ENCODE data around the gene ZNF625.

The ZNF625 gene

DNA sequence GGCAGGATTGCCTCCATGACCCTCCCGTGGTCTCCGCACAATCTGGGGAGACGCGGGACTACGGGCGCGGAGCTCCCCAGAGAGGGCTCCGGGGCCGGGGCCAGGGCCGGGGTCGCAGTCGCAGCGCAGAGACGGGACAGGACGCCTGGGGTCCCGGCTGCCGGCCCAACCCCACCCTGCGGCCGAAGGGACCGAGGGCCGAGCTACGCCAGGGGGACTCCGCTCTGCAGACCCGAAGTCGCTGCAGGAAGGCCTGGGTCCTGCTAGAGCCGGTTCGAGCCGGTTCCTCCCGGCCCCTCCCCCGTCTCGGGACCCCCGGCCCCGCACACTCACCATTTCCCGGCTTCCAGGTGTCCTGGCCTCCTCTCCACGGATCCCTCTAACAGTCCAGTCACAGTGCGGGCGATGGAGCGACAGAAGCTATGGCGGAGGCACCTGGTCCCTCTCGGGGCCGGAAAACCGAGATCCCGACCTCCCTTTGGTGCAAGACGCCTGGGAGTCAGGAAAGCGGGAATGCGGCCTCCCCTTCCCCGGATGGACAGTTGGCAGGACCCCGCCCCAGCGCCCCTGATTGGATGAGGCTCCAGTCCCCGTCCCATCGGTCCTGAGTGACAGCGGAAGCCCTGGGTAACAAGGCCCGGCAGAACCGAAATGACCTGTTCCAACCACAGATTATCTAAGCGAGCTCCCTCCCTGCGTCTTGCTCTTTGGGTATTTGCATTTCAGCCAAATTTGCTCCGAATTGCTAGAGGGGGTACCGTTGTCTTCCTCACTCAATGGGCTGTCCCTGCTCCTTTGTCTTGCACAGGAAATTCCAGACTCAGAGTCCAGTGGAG lies at the start of gene ZNF625:
Gene ZNF625, minus strand, starts transcription at position 512 of the 836 bp plus-strand sequence. Its CDS starts 176 bp downstream, at position 336.
- peak; percentile 86 for FAIRE-seq
- no peak for DNase-seq (ENCODE audit: extremely low spot score, insufficient read length, low read depth)

DNA sequence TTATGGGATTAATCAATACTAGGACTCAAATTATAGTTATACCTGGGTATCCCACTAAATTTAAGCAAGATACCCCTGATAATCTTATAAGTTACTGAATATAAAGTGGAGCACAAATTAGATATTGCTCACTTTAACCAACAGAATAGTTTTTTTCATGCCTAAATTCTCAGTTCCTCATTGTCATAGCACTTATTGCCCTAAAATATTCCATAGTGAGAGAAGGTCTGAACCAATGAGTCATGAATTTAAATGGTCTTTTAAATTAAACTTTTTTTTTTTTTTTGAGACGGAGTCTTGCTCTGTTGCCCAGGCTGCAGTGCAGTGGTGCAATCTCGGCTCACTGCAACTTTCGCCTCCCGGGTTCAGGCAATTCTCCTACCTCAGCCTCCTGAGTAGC lies 48.8 kb upstream of the ZNF625 start:
- FAIRE-seq (no peak), DNase-seq (ENCODE audit: extremely low spot score, insufficient read length, low read depth) (no peak)

DNA sequence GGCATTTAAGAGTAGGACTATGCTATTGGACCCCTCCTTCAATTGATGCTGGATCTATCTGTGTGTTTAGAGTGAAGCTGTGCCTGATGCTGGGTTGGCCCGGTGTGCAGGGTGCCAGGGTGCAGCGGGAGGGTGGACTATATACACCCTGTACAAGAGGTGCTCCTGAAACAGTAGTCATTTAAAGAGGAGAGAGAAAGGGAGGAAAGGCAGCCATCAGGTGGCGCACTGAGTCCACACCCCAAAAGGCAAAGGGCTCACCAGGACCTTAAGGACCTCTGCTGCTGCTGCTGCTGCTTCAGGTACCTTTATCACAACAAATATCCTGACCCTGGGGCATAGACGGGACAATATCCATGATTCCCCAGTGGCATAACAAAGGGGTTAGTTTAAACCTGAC lies 45.7 kb upstream of the ZNF625 start:
- DNase-seq (ENCODE audit: extremely low spot score, insufficient read length, low read depth) (no peak), FAIRE-seq (no peak)

GRCh38 chr19:12199757-12200419 lies 43.4 kb upstream of the ZNF625 start:
- DNase-seq (ENCODE audit: extremely low spot score, insufficient read length, low read depth) (no peak), FAIRE-seq (no peak)

DNA sequence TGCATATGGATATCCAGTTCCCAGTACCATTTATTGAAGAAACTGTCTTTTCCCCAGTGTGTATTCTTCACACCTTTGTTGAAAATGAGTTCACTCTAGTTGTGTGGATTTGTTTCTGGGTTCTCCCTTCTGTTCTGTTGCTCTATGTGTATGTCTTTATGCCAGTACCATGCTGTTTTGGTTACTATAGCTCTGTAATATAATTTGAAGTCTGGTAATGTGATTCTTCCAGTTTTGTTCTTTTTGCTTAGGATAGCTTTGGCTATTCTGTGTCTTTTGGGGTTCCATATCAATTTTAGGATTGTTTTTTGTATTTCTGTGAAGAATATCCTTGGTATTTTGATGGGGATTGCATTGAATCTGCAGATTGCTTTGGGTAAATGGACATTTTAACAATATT lies 41.6 kb upstream of the ZNF625 start:
- FAIRE-seq = no peak

GRCh38 chr19:12194827-12195731 lies 38.5 kb upstream of the ZNF625 start:
- FAIRE-seq (no peak), DNase-seq (ENCODE audit: extremely low spot score, insufficient read length, low read depth) (no peak)

More for the DNA sequence above, 41.6 kb upstream of the ZNF625 start:
- no peak for DNase-seq (ENCODE audit: extremely low spot score, insufficient read length, low read depth)

DNA sequence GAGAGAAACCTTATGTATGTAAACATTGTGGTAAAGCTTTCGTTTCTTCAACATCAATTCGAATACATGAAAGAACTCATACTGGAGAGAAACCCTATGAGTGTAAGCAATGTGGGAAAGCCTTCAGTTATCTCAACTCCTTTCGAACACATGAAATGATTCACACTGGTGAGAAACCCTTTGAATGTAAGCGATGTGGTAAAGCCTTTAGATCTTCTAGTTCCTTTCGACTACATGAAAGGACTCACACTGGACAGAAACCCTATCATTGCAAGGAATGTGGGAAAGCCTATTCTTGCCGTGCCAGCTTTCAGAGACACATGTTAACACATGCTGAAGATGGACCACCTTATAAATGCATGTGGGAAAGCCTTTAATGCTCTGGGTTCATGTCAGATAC lies 31.1 kb upstream of the ZNF625 start:
- FAIRE-seq (no peak), DNase-seq (ENCODE audit: extremely low spot score, insufficient read length, low read depth) (no peak)

DNA sequence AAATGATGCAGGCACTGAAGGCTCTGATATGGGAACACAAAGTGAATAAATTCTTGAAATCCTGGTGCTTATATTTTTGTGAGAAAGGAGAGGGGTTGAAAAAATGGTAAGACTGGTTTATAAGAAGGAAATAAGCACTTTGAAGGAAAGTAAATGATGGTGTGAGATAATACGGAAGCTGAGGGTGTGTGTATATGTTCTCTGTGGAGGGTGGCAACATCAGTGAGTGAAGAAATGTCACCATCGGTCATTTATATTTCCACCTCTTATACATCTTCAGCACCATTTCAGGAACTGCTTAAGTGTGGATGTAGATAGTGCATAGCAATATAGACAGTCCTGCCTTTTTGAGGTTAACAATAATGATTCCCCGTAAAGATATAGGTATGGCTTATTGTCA lies 23.8 kb upstream of the ZNF625 start:
- FAIRE-seq (no peak), DNase-seq (ENCODE audit: extremely low spot score, insufficient read length, low read depth) (no peak)

- no peak for FAIRE-seq
- DNase-seq (ENCODE audit: extremely low spot score, insufficient read length, low read depth) = no peak
Observed at GRCh38 chr19:12166626-12167025, 10.1 kb upstream of the ZNF625 start.

DNA sequence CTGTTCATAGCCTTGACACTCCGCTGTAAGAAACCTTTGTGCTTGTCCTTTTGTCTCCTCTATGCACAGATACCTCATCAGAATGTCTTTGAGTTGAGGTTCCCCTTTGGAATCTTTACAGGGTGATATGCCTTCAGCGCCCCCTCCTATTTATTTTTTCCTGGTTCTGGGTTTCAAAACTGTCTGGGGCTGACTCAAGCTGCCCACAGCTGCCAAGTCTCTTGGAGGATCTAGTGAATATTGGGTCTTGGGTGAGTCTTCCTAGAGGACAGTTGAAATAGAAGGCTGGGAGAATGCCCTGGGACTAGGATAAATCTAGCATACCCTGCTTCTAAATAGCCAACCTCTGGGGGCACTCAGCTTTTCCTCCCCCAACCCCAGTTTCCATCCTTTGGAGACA lies 7.3 kb upstream of the ZNF625 start:
- no peak for DNase-seq (ENCODE audit: extremely low spot score, insufficient read length, low read depth)

DNA sequence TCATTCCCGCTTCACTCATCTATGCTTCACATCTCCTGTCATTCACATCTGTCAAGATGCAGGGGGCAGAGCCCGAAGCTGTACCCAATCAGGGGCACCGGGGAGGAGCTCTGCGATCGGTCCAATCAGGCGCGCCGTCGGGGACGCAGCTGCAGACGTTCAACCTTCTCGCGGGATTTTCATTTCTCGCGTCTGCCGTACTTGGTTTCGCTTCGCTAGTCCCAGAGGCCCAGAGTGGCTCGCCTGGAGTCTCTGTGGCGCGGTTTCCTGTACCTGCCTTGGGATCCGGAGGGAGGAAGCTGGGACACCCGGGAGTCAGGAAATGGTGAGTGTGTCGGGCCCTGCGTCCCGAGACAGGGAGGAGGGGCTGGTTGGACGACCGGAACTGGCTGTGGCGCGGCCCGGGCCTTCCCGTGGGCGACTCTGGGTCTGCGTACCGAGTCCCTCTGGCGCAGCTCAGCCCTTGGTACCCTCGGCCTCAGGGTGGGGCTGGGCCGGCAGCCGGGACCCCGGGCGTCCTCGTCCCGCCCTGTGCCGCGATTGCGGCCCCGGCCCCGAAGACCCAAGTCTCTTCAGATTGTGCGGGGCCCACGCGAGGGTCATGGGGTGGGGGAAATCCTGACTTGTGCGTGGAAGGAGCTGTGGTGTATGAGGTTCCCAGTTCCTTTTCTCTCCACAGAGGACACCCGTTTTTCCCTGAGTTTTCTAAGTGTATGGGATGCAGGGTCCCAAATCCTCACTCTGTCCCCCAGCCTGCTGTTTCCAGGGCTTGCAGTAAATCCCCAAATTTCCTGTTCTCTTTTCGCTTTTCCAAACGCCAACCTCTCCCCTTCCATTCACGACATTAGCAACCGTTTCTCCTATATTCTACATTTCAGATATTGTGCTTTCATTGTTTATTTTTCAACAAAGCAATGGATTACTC lies 6.6 kb upstream of the ZNF625 start, which contains the start of gene ZNF136:
Gene ZNF136, plus strand, starts transcription at position 215 of the 925 bp plus-strand sequence. Its CDS starts 108 bp downstream, at position 323.
- peak; percentile 96 for FAIRE-seq
- DNase-seq (ENCODE audit: extremely low spot score, insufficient read length, low read depth) = peak; percentile 97

More for the DNA sequence above, 7.3 kb upstream of the ZNF625 start:
- no peak for FAIRE-seq

DNA sequence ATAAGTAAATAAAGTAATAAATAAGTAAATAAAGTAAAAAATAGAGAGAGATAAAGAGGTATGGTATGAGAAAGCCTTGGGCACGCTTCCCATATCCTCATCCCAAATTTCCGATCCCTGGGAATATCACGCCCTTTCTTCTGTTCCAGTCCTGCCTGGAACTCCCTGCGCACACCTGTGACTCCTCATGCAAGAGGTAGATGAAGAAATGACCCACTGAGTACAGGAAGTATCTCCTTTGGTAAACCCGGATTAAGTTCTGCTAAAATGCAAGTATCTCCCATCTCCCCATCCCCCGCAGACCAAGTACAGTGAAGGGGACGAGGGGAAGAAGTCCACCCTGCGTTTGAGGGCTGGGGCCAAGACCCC lies 6.0 kb upstream of the ZNF625 start:
- no peak for FAIRE-seq
- no peak for DNase-seq (ENCODE audit: extremely low spot score, insufficient read length, low read depth)

- FAIRE-seq (no peak), DNase-seq (ENCODE audit: extremely low spot score, insufficient read length, low read depth) (no peak)
Observed at GRCh38 chr19:12159773-12160414, 3.4 kb upstream of the ZNF625 start.

DNA sequence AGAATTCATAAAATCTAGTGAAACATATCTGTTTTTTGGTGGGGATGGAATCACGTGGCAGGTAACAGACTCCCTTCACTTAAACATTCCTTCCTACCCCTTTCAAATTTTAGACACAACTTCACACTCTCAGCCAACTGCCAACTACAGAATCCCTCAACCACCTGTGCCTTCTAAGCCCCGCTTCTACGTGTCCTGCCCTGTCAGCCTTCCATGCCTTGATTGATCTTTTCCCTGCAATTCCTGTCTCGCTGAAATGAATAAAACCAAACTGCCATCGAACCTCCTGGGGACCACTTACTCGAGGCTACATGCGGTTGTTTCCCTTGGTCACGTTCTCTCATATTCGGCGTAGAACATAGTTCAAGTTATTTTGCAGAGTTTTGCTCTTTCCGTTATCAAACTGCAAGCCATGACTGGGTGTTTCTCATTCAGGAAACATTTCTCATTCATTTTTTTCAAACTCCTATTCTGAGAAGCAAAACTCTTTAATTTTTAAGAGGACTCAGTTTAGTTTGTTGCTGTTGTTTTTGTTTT lies 1.1 kb downstream of the ZNF625 start:
- FAIRE-seq = no peak
- DNase-seq (ENCODE audit: extremely low spot score, insufficient read length, low read depth) = no peak

- no peak for FAIRE-seq
Observed at GRCh38 chr19:12145348-12145747, 11.2 kb downstream of the ZNF625 start.

DNA sequence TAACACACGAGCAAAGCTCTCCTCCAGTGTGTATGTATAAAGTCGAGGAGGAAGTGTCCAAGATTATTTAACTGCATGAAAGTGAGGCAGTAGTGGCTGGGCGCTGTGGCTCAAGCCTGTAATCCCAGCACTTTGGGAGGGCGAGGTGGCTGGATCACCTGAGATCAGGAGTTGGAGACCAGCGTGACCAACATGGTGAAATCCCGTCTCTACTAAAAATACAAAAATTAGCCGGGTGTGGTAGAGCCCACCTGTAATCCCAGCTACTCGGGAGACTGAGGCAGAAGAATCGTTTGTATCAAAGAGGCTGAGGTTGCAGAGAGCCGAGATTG lies 15.2 kb downstream of the ZNF625 start:
- no peak for DNase-seq (ENCODE audit: extremely low spot score, insufficient read length, low read depth)
- FAIRE-seq = no peak

More at GRCh38 chr19:12145348-12145747, 11.2 kb downstream of the ZNF625 start:
- no peak for DNase-seq (ENCODE audit: extremely low spot score, insufficient read length, low read depth)

GRCh38 chr19:12140545-12141404 lies 15.8 kb downstream of the ZNF625 start:
- DNase-seq (ENCODE audit: extremely low spot score, insufficient read length, low read depth) (peak; percentile 59), FAIRE-seq (peak; percentile 79)
